ENCODE measurements around the gene AGTPBP1.

Gene AGTPBP1

GRCh38 chr9:85729882-85730281, 11.9 kb downstream of the AGTPBP1 start:
- H3K27me3 ChIP-seq (ENCODE audit: insufficient read depth, poor library complexity, severe bottlenecking) = no peaks in the 10 kb centered on the region
- no peak overlapping the region for H3K4me3 ChIP-seq (replicated peaks; ENCODE audit: insufficient read depth, low read length)
- peak; percentile 81 to 82 for DNase-seq (ENCODE audit: low read depth in 1 of 2, low spot score in 1 of 2)
- TF ChIP-seq SPI1 (IDR thresholded peaks at IDR 0.05; ENCODE audit: borderline replicate concordance, low read depth) (peak; percentile 25; the same call in 1 of the 2 replicates), GABPA (IDR thresholded peaks at IDR 0.05; ENCODE audit: low read depth) (no peak), REST (IDR thresholded peaks at IDR 0.05; ENCODE audit: insufficient replicate concordance, low read depth) (peak; percentile 33), POLR2AphosphoS5 (IDR thresholded peaks at IDR 0.05; ENCODE audit: low read depth) (peak; percentile 68; the same call in 1 of the 2 replicates), CTCF (IDR thresholded peaks at IDR 0.05; ENCODE audit: insufficient read depth, low read length) (no peak)
- peak overlapping the region; percentile 44 for H3K27ac ChIP-seq (replicated peaks)

GRCh38 chr9:85727500-85727899, 14.3 kb downstream of the AGTPBP1 start:
- no peak for DNase-seq (ENCODE audit: low read depth in 1 of 2, low spot score in 1 of 2)
- no peak overlapping the region for H3K4me3 ChIP-seq (replicated peaks; ENCODE audit: insufficient read depth, low read length)
- H3K27me3 ChIP-seq (ENCODE audit: insufficient read depth, poor library complexity, severe bottlenecking) = no peaks in the 10 kb centered on the region
- no peak overlapping the region for H3K27ac ChIP-seq (replicated peaks)
- TF ChIP-seq REST (IDR thresholded peaks at IDR 0.05; ENCODE audit: insufficient replicate concordance, low read depth) (no peak), SPI1 (IDR thresholded peaks at IDR 0.05; ENCODE audit: borderline replicate concordance, low read depth) (no peak), POLR2AphosphoS5 (IDR thresholded peaks at IDR 0.05; ENCODE audit: low read depth) (no peak), GABPA (IDR thresholded peaks at IDR 0.05; ENCODE audit: low read depth) (no peak), CTCF (IDR thresholded peaks at IDR 0.05; ENCODE audit: insufficient read depth, low read length) (no peak)

- TF ChIP-seq CTCF (IDR thresholded peaks at IDR 0.05; ENCODE audit: insufficient read depth, low read length) = no peak
- TF ChIP-seq GABPA (IDR thresholded peaks at IDR 0.05; ENCODE audit: low read depth) = no peak
- TF ChIP-seq REST (IDR thresholded peaks at IDR 0.05; ENCODE audit: insufficient replicate concordance, low read depth) = no peak
- TF ChIP-seq POLR2AphosphoS5 (IDR thresholded peaks at IDR 0.05; ENCODE audit: low read depth) = no peak
- no peak for TF ChIP-seq SPI1 (IDR thresholded peaks at IDR 0.05; ENCODE audit: borderline replicate concordance, low read depth)
- no peak overlapping the region for H3K4me3 ChIP-seq (replicated peaks; ENCODE audit: insufficient read depth, low read length)
- no peak for DNase-seq (ENCODE audit: low read depth in 1 of 2, low spot score in 1 of 2)
- no peaks in the 10 kb centered on the region for H3K27me3 ChIP-seq (ENCODE audit: insufficient read depth, poor library complexity, severe bottlenecking)
- no peak overlapping the region for H3K27ac ChIP-seq (replicated peaks)
These were observed 15.0 kb downstream of the AGTPBP1 start for GRCh38 chr9:85726737-85727136.

Data from HL-60 (cell line).